Liver (tissue), 9 donors: ENCODE results near the gene SCN4A. TPM values are rescaled to one million over a fixed set of nuclear protein-coding genes. Genes with fewer than 3 reads are reported as not detected.

ENCODE experiments used
- DNase-seq: peaks from one replicate; pipeline ENCODE4 v3.0.0-alpha.2; 2017; ENCODE audit warnings: low spot score
- H3K27ac ChIP-seq, 2 donors: one replicate each; pipeline ENCODE4 v1.7.0; 2013; ENCODE audit warnings: inconsistent platforms in 2 of 2, low read length in 2 of 2, control low read depth in 1 of 2, low read depth in 1 of 2, mild to moderate bottlenecking in 1 of 2
- H3K27me3 ChIP-seq, 4 donors: one replicate each; pipeline versions ENCODE4 v1.6.1 to v1.7.0; 2013; ENCODE audit warnings: low read length in 3 of 4, inconsistent platforms in 1 of 4, mild to moderate bottlenecking in 1 of 4, moderate library complexity in 1 of 4; ENCODE audit not compliant: control insufficient read depth in 4 of 4, insufficient read depth in 4 of 4
- H3K36me3 ChIP-seq, 4 donors: one replicate each; pipeline versions ENCODE4 v1.6.1 to v1.7.0; 2013; ENCODE audit warnings: low read length in 3 of 4, mild to moderate bottlenecking in 3 of 4, low read depth in 1 of 4, moderate library complexity in 1 of 4; ENCODE audit not compliant: control insufficient read depth in 4 of 4, insufficient read depth in 3 of 4
- H3K4me1 ChIP-seq, 4 donors: one replicate each; pipeline versions ENCODE4 v1.6.1 to v1.7.0; 2013; ENCODE audit warnings: low read length in 3 of 4, mild to moderate bottlenecking in 3 of 4, moderate library complexity in 1 of 4; ENCODE audit not compliant: control insufficient read depth in 4 of 4, insufficient read depth in 4 of 4
- H3K4me3 ChIP-seq, 3 donors: one replicate each; pipeline versions ENCODE4 v1.6.1 to v1.7.0; 2013; ENCODE audit warnings: low read length in 3 of 3, control low read depth in 1 of 3, low read depth in 1 of 3, mild to moderate bottlenecking in 1 of 3
- H3K9ac ChIP-seq, 2 donors: one replicate each; pipeline ENCODE4 v1.7.0; 2013; ENCODE audit warnings: low read length in 2 of 2, mild to moderate bottlenecking in 2 of 2, moderate library complexity in 2 of 2, control low read depth in 1 of 2, low read depth in 1 of 2
- H3K9me3 ChIP-seq, 4 donors: one replicate each; pipeline versions ENCODE4 v1.6.1 to v1.7.0; 2013; ENCODE audit warnings: low read length in 3 of 4; ENCODE audit not compliant: control insufficient read depth in 4 of 4
- EGR1 ChIP-seq, 2 donors: IDR thresholded peaks; 2 replicates each; pipeline ENCODE4 v1.6.1; 2016 to 2018; ENCODE audit warnings: antibody characterized with exemption in 2 of 2, low read depth in 2 of 2
- FOXA1 ChIP-seq: IDR thresholded peaks from 2 replicates; pipeline ENCODE4 v1.6.1; 2016; ENCODE audit warnings: antibody characterized with exemption
- FOXA2 ChIP-seq: IDR thresholded peaks from 2 replicates; pipeline ENCODE4 v1.6.1; 2016; ENCODE audit warnings: antibody characterized with exemption
- GABPA ChIP-seq, 2 donors: IDR thresholded peaks in 1 of 2; conservative IDR thresholded peaks in 1 of 2; 2 replicates each; pipeline ENCODE4 v1.6.1; 2016; ENCODE audit warnings: antibody characterized with exemption in 2 of 2, mild to moderate bottlenecking in 1 of 2, moderate library complexity in 1 of 2
- HNF4A ChIP-seq, 2 donors: conservative IDR thresholded peaks; 2 replicates each; pipeline ENCODE4 v1.6.1; 2016; ENCODE audit warnings: antibody characterized with exemption in 2 of 2, mild to moderate bottlenecking in 2 of 2
- HNF4G ChIP-seq: IDR thresholded peaks from 2 replicates; pipeline ENCODE4 v1.6.1; 2016; ENCODE audit warnings: antibody characterized with exemption
- JUND ChIP-seq, 2 donors: IDR thresholded peaks; 2 replicates each; pipeline ENCODE4 v1.6.1; 2016; ENCODE audit warnings: antibody characterized with exemption in 2 of 2
- NR2F2 ChIP-seq: IDR thresholded peaks from 2 replicates; pipeline ENCODE4 v1.6.1; 2016; ENCODE audit warnings: antibody characterized with exemption
- RAD21 ChIP-seq, 2 donors: IDR thresholded peaks; 2 replicates each; pipeline ENCODE4 v1.6.1; 2016; ENCODE audit warnings: antibody characterized with exemption in 2 of 2, mild to moderate bottlenecking in 2 of 2
- RXRA ChIP-seq, 2 donors: IDR thresholded peaks; 2 replicates each; pipeline ENCODE4 v1.6.1; 2017 to 2018; ENCODE audit warnings: antibody characterized with exemption in 2 of 2, mild to moderate bottlenecking in 1 of 2
- SP1 ChIP-seq: IDR thresholded peaks from 2 replicates; pipeline ENCODE4 v1.6.1; 2018; ENCODE audit warnings: antibody characterized with exemption, mild to moderate bottlenecking
- TAF1 ChIP-seq: conservative IDR thresholded peaks from 2 replicates; pipeline ENCODE4 v1.6.1; 2016; ENCODE audit warnings: antibody characterized with exemption, mild to moderate bottlenecking
- YY1 ChIP-seq: IDR thresholded peaks from 2 replicates; pipeline ENCODE4 v1.6.1; 2016; ENCODE audit warnings: antibody characterized with exemption, mild to moderate bottlenecking
- WGBS: extraction: QIAGEN DNeasy Blood & Tissue Kit; methylation state at CpG from one replicate; pipeline ENCODE4 v1.1.7; 2013; 5-methylcytosine and 5-hydroxymethylcytosine counted together
- polyA plus RNA-seq, 2 donors: library from polyadenylated mRNA; stranded (reverse) in 1 of 2; unstranded in 1 of 2; fragments of 200-250 nt in 1 of 2; fragments of >200 nt in 1 of 2; fragmentation: Nextera tagmentation in 1 of 2; extraction: Ambion mirVana in 1 of 2; gene quantifications; one replicate each; pipeline versions ENCODE4 v1.2.1 to v1.2.3, GENCODE V29; 2013 to 2015
- total RNA-seq, 2 donors: library from RNA; depleted of rRNA; stranded (reverse); fragments of >200 nt; gene quantifications; one replicate each; pipeline ENCODE4 v1.2.3, GENCODE V29; 2014
- TF ChIP-seq, protein P1 (sequence below): IDR thresholded peaks from 2 replicates; pipeline ENCODE4 v1.6.1; 2016; ENCODE audit warnings: antibody characterized with exemption
- TF ChIP-seq, protein P2 (sequence below): IDR thresholded peaks from 2 replicates; pipeline ENCODE4 v1.6.1; 2016; ENCODE audit warnings: antibody characterized with exemption
- TF ChIP-seq, protein P3 (sequence below): IDR thresholded peaks from 2 replicates; pipeline ENCODE4 v1.6.1; 2016; ENCODE audit warnings: antibody characterized with exemption
- TF ChIP-seq, protein P4 (sequence below): fragments of 150-350 bp; IDR thresholded peaks from 2 replicates; pipeline ENCODE4 v1.5.1; 2017; ENCODE audit warnings: improper control_type of control experiment, low read depth, low read length; ENCODE audit not compliant: missing input control
- TF ChIP-seq, protein P5 (sequence below): IDR thresholded peaks from 2 replicates; pipeline ENCODE4 v1.6.1; 2016; ENCODE audit warnings: antibody characterized with exemption, mild to moderate bottlenecking
- donor health status: healthy.
- donor health status: healthy.
- donor health status: healthy.
- donor health status: healthy.
- donor health status: healthy.

The SCN4A gene
- total and polyA plus RNA-seq, 4 donors: 0.04 to 1.3 (median 0.43) TPM

DNA sequence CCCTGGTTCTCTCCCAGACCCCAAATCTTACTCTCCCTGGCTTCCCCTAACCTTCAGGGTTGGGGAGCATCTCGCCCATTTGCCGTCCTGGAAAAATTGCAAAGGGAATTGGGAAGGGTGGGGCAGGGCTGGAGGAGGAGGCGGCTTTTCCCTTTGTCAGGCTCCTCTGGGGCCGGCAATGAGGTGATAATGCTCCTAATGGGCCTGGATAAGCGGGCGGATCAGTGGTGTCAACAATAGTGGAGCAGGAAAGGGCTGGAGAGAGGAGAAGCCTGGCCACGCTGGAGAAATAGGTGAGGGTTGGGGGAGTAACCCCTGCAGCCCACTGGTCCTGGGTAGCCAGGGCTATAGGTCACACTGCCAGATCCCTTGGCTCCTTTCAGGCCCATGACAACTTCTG, 12.3 kb downstream of the SCN4A start (continued):
- TF ChIP-seq, protein P1, sequence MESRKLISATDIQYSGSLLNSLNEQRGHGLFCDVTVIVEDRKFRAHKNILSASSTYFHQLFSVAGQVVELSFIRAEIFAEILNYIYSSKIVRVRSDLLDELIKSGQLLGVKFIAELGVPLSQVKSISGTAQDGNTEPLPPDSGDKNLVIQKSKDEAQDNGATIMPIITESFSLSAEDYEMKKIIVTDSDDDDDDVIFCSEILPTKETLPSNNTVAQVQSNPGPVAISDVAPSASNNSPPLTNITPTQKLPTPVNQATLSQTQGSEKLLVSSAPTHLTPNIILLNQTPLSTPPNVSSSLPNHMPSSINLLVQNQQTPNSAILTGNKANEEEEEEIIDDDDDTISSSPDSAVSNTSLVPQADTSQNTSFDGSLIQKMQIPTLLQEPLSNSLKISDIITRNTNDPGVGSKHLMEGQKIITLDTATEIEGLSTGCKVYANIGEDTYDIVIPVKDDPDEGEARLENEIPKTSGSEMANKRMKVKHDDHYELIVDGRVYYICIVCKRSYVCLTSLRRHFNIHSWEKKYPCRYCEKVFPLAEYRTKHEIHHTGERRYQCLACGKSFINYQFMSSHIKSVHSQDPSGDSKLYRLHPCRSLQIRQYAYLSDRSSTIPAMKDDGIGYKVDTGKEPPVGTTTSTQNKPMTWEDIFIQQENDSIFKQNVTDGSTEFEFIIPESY: no peak
- no peak for TF ChIP-seq NR2F2
- TF ChIP-seq YY1: no peak
- TF ChIP-seq HNF4G: no peak

DNA sequence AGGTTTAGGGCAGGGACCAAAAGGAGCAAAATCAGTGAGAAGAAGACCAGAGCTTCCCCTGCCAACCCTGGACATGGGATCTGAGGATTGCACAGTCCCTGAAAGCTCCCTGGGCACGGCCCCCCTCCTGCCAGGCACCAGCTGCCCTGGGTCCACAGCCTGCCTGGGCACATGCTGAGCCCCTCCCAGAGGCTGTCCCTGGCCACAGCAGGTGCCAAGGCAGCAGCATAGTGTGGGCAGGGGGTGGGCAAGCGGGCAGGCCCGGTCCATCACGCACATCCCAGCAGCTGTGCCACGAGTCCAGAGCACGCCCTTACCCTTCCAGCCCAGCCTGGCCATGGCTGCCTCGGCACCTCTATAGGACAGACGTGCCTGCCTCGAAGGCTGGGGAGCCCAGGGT, 12.7 kb downstream of the SCN4A start:
- H3K36me3 ChIP-seq: no peaks in the 10 kb centered on the region
- 85% methylated on average over 9 of the region's 9 CpGs for WGBS

More for the DNA sequence above, 12.7 kb downstream of the SCN4A start:
- no peak for TF ChIP-seq RAD21 (IDR thresholded peaks at IDR 0.05)
- no peak for TF ChIP-seq FOXA2
- no peak for TF ChIP-seq RXRA (IDR thresholded peaks at IDR 0.05)
- no peak for TF ChIP-seq YY1
- TF ChIP-seq, protein P2, sequence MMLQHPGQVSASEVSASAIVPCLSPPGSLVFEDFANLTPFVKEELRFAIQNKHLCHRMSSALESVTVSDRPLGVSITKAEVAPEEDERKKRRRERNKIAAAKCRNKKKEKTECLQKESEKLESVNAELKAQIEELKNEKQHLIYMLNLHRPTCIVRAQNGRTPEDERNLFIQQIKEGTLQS: no peak
- no peak for TF ChIP-seq HNF4G
- no peak for TF ChIP-seq GABPA (IDR thresholded peaks at IDR 0.05 in 1 of 2, conservative IDR thresholded peaks at IDR 0.05 in 1 of 2)
- TF ChIP-seq SP1: no peak
- TF ChIP-seq EGR1 (IDR thresholded peaks at IDR 0.05; ENCODE audit: low read depth in 2 of 2): no peak
- TF ChIP-seq, protein P1: no peak
- TF ChIP-seq, protein P3, sequence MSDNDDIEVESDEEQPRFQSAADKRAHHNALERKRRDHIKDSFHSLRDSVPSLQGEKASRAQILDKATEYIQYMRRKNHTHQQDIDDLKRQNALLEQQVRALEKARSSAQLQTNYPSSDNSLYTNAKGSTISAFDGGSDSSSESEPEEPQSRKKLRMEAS: no peak
- TF ChIP-seq HNF4A (conservative IDR thresholded peaks at IDR 0.05): no peak
- TF ChIP-seq, protein P4, sequence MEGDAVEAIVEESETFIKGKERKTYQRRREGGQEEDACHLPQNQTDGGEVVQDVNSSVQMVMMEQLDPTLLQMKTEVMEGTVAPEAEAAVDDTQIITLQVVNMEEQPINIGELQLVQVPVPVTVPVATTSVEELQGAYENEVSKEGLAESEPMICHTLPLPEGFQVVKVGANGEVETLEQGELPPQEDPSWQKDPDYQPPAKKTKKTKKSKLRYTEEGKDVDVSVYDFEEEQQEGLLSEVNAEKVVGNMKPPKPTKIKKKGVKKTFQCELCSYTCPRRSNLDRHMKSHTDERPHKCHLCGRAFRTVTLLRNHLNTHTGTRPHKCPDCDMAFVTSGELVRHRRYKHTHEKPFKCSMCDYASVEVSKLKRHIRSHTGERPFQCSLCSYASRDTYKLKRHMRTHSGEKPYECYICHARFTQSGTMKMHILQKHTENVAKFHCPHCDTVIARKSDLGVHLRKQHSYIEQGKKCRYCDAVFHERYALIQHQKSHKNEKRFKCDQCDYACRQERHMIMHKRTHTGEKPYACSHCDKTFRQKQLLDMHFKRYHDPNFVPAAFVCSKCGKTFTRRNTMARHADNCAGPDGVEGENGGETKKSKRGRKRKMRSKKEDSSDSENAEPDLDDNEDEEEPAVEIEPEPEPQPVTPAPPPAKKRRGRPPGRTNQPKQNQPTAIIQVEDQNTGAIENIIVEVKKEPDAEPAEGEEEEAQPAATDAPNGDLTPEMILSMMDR: no peak
- TF ChIP-seq JUND (IDR thresholded peaks at IDR 0.05): no peak
- TF ChIP-seq, protein P5, sequence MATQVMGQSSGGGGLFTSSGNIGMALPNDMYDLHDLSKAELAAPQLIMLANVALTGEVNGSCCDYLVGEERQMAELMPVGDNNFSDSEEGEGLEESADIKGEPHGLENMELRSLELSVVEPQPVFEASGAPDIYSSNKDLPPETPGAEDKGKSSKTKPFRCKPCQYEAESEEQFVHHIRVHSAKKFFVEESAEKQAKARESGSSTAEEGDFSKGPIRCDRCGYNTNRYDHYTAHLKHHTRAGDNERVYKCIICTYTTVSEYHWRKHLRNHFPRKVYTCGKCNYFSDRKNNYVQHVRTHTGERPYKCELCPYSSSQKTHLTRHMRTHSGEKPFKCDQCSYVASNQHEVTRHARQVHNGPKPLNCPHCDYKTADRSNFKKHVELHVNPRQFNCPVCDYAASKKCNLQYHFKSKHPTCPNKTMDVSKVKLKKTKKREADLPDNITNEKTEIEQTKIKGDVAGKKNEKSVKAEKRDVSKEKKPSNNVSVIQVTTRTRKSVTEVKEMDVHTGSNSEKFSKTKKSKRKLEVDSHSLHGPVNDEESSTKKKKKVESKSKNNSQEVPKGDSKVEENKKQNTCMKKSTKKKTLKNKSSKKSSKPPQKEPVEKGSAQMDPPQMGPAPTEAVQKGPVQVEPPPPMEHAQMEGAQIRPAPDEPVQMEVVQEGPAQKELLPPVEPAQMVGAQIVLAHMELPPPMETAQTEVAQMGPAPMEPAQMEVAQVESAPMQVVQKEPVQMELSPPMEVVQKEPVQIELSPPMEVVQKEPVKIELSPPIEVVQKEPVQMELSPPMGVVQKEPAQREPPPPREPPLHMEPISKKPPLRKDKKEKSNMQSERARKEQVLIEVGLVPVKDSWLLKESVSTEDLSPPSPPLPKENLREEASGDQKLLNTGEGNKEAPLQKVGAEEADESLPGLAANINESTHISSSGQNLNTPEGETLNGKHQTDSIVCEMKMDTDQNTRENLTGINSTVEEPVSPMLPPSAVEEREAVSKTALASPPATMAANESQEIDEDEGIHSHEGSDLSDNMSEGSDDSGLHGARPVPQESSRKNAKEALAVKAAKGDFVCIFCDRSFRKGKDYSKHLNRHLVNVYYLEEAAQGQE: no peak
- no peak for TF ChIP-seq TAF1
- no peak for TF ChIP-seq NR2F2
- no peak for TF ChIP-seq FOXA1
- Histone ChIP-seq H3K4me3 (no peak overlapping the region), H3K4me1 (peaks cover 2 to 5% (median 4%) of the 10 kb centered on the region in 4 donors), H3K27ac (no peak overlapping the region), H3K9ac (no peak overlapping the region), H3K9me3 (no peaks in the 10 kb centered on the region), H3K27me3 (no peaks in the 10 kb centered on the region)
- DNase-seq: no peak
